ENCODE data around the gene ACO1. TPM values are rescaled to one million over a fixed set of nuclear protein-coding genes. Genes with fewer than 3 reads are reported as not detected.

Gene ACO1
- total RNA-seq, 1 experiment from 2014 or later: 36.2 TPM

- RAD21 ChIA-PET (ENCODE audit: low non-redundant PET in 1 of 2, low total read pairs in 2 of 2, uncharacterized antibody in 2 of 2, unreplicated experiment in 2 of 2): no interaction called here
- intact Hi-C loops (cut with micrococcal nuclease): no loop called here
- H3K4me2 ChIP-seq (ENCODE audit: low read length): no peak overlapping the region
- no peaks in the 10 kb centered on the region for H3K9me2 ChIP-seq (ENCODE audit: insufficient read depth)
- H3K4me3 ChIP-seq (replicated peaks in 1 of 2; ENCODE audit: low read depth in 1 of 2, low read length in 2 of 2): no peak overlapping the region
- no TSS peak for BruUV-seq (replicated peaks)
- H3K27me3 ChIP-seq (ENCODE audit: insufficient read depth, low read length): 0 out of 2 replicates have a peak, but pooled peaks cover 3% of the 10 kb centered on the region
- DNase-seq (ENCODE audit: low read depth, low spot score): no peak
- H3K36me3 ChIP-seq (ENCODE audit: control insufficient read depth in 1 of 2, insufficient read depth in 2 of 2, low read length in 2 of 2): no peaks in the 10 kb centered on the region
- no peak overlapping the region for H2AFZ ChIP-seq (ENCODE audit: low read depth, low read length, poor library complexity, severe bottlenecking)
- no peak overlapping the region for H3K27ac ChIP-seq (ENCODE audit: low read depth, low read length)
- no peak for ATAC-seq
- H4K20me1 ChIP-seq (ENCODE audit: insufficient read depth): no peaks in the 10 kb centered on the region
- TF ChIP-seq ATF3 (IDR thresholded peaks at IDR 0.05): no peak
- TF ChIP-seq ELF1 (IDR thresholded peaks at IDR 0.05; ENCODE audit: borderline replicate concordance, low read depth): no peak
- CTCF ChIA-PET: no interaction called here
- POLR2A ChIA-PET: no interaction called here
- no peaks in the 10 kb centered on the region for H3K79me2 ChIP-seq (ENCODE audit: insufficient read depth, low read length)
- H3K9ac ChIP-seq (ENCODE audit: low read length): no peak overlapping the region
- no peaks in the 10 kb centered on the region for H3K4me1 ChIP-seq (ENCODE audit: control insufficient read depth in 1 of 2, insufficient read depth in 2 of 2, low read length in 2 of 2)
- no peaks in the 10 kb centered on the region for H3K9me3 ChIP-seq (ENCODE audit: control insufficient read depth in 1 of 2, insufficient read depth in 1 of 2, low read depth in 1 of 2, low read length in 2 of 2)
Observed at GRCh38 chr9:32347571-32347970, 36.9 kb upstream of the ACO1 start.

GRCh38 chr9:32348106-32348695, 36.2 kb upstream of the ACO1 start:
- TF ChIP-seq, protein P1, sequence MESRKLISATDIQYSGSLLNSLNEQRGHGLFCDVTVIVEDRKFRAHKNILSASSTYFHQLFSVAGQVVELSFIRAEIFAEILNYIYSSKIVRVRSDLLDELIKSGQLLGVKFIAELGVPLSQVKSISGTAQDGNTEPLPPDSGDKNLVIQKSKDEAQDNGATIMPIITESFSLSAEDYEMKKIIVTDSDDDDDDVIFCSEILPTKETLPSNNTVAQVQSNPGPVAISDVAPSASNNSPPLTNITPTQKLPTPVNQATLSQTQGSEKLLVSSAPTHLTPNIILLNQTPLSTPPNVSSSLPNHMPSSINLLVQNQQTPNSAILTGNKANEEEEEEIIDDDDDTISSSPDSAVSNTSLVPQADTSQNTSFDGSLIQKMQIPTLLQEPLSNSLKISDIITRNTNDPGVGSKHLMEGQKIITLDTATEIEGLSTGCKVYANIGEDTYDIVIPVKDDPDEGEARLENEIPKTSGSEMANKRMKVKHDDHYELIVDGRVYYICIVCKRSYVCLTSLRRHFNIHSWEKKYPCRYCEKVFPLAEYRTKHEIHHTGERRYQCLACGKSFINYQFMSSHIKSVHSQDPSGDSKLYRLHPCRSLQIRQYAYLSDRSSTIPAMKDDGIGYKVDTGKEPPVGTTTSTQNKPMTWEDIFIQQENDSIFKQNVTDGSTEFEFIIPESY (IDR thresholded peaks at IDR 0.05; ENCODE audit: extremely low read depth, insufficient replicate concordance, low read length): no peak
- TF ChIP-seq YY1 (IDR thresholded peaks at IDR 0.05; ENCODE audit: extremely low read depth, insufficient replicate concordance, low read depth, low read length) (no peak), EZH2phosphoT487 (IDR thresholded peaks at IDR 0.05; ENCODE audit: borderline replicate concordance) (no peak), REST (IDR thresholded peaks at IDR 0.05; ENCODE audit: low read depth) (no peak), ELF1 (IDR thresholded peaks at IDR 0.05; ENCODE audit: borderline replicate concordance, low read depth) (no peak), FOSL1 (IDR thresholded peaks at IDR 0.05; ENCODE audit: low read depth) (no peak), POLR2A (IDR thresholded peaks at IDR 0.05; ENCODE audit: borderline replicate concordance, extremely low read depth, insufficient read depth, insufficient read length) (no peak), ZFX (IDR thresholded peaks at IDR 0.05) (no peak), POLR2AphosphoS5 (IDR thresholded peaks at IDR 0.05; ENCODE audit: low read depth, low read length) (no peak), EGR1 (IDR thresholded peaks at IDR 0.05; ENCODE audit: low read depth) (no peak), ATF3 (IDR thresholded peaks at IDR 0.05) (no peak), JUND (IDR thresholded peaks at IDR 0.05) (no peak), ZNF274 (IDR thresholded peaks at IDR 0.05; ENCODE audit: low read depth, low read length) (no peak), CBX3 (IDR thresholded peaks at IDR 0.05; ENCODE audit: low read depth) (no peak), SIN3A (IDR thresholded peaks at IDR 0.05; ENCODE audit: low read depth) (no peak)
- H3K4me2 ChIP-seq (ENCODE audit: low read length): no peak overlapping the region
- H4K20me1 ChIP-seq (ENCODE audit: insufficient read depth): no peaks in the 10 kb centered on the region
- H3K36me3 ChIP-seq (ENCODE audit: control insufficient read depth in 1 of 2, insufficient read depth in 2 of 2, low read length in 2 of 2): no peaks in the 10 kb centered on the region
- H3K9me2 ChIP-seq (ENCODE audit: insufficient read depth): no peaks in the 10 kb centered on the region
- ATAC-seq: no peak
- H3K27ac ChIP-seq (ENCODE audit: low read depth, low read length): no peak overlapping the region
- POLR2A ChIA-PET: no interaction called here
- H3K4me3 ChIP-seq (replicated peaks in 1 of 2; ENCODE audit: low read depth in 1 of 2, low read length in 2 of 2): no peak overlapping the region
- H3K27me3 ChIP-seq (ENCODE audit: insufficient read depth, low read length): 0 out of 2 replicates have a peak, but pooled peaks cover 3% of the 10 kb centered on the region
- CTCF ChIA-PET: no interaction called here
- intact Hi-C loops (cut with micrococcal nuclease): no loop called here
- no peaks in the 10 kb centered on the region for H3K79me2 ChIP-seq (ENCODE audit: insufficient read depth, low read length)
- no peak overlapping the region for H3K9ac ChIP-seq (ENCODE audit: low read length)
- no peaks in the 10 kb centered on the region for H3K9me3 ChIP-seq (ENCODE audit: control insufficient read depth in 1 of 2, insufficient read depth in 1 of 2, low read depth in 1 of 2, low read length in 2 of 2)
- H2AFZ ChIP-seq (ENCODE audit: low read depth, low read length, poor library complexity, severe bottlenecking): no peak overlapping the region
- RAD21 ChIA-PET (ENCODE audit: low non-redundant PET in 1 of 2, low total read pairs in 2 of 2, uncharacterized antibody in 2 of 2, unreplicated experiment in 2 of 2): no interaction called here
- no peaks in the 10 kb centered on the region for H3K4me1 ChIP-seq (ENCODE audit: control insufficient read depth in 1 of 2, insufficient read depth in 2 of 2, low read length in 2 of 2)
- DNase-seq (ENCODE audit: low read depth, low spot score): no peak
- no TSS peak for BruUV-seq (replicated peaks)
